GM12878 (cell line): ENCODE data around the gene IFRD2. TPM values are rescaled to one million over a fixed set of nuclear protein-coding genes. Genes with fewer than 3 reads are reported as not detected.

Experiments used
- ATAC-seq: fragments of 200-7000 bp; cut with Tn5 transposase; 3 replicates; pipeline ENCODE4 v1.9.1; 2020; ENCODE audit warnings: mild to moderate bottlenecking, moderate library complexity
- BruUV-seq: library from RNA; stranded (reverse); fragments of 400-500 nt; replicated peaks from 2 replicates; lab custom pipeline; 2021; lab: Mats Ljungman, UMichigan
- CTCF ChIA-PET: fragments of 300-600 bp; sonication (Branson Sonifier 250); formaldehyde crosslinking; extraction: SDS; loops from one replicate; lab custom pipeline; 2021; ENCODE audit warnings: inconsistent platforms; lab: Yijun Ruan, JAX
- POLR2A ChIA-PET: fragments of 350-600 bp; formaldehyde crosslinking; extraction: SDS; loops from one replicate; lab custom pipeline; 2021; ENCODE audit warnings: inconsistent platforms; lab: Charles Lee
- RAD21 ChIA-PET: fragments of 300-600 bp; sonication (Branson Sonifier 250); formaldehyde crosslinking; loops from one replicate; lab custom pipeline; 2023; ENCODE audit warnings: antibody characterized with exemption; ENCODE audit not compliant: unreplicated experiment; lab: Charles Lee
- SMC1A ChIA-PET: fragments of 300-600 bp; sonication (Branson Sonifier 250); formaldehyde crosslinking; loops from one replicate; lab custom pipeline; 2023; ENCODE audit not compliant: unreplicated experiment, uncharacterized antibody; lab: Charles Lee
- DNase-seq: peaks from one replicate; pipeline ENCODE4 v3.0.0-alpha.2; 2011; ENCODE audit warnings: low read depth, low spot score
- FAIRE-seq: peaks from 3 replicates; lab custom pipeline; 2011; peaks lifted over from hg19 to GRCh38; lab: Jason Lieb, UNC
- H2AFZ ChIP-seq: 2 replicates; pipeline ENCODE4 v1.6.0; 2011; ENCODE audit warnings: low read depth, low read length, control low read depth; ENCODE audit not compliant: control insufficient read depth
- H3K27ac ChIP-seq: 2 replicates; pipeline ENCODE4 v1.5.1; 2011; ENCODE audit warnings: control low read depth; ENCODE audit not compliant: control insufficient read depth, insufficient read depth
- H3K27me3 ChIP-seq, 2 experiments: replicated peaks in 1 of 2; 2 replicates each; pipeline versions ENCODE4 v1.6.0 to v1.6.1; 2011; ENCODE audit warnings: low read length in 1 of 2; ENCODE audit not compliant: control insufficient read depth in 2 of 2, insufficient read depth in 2 of 2
- H3K36me3 ChIP-seq, 2 experiments: 2 replicates each; pipeline ENCODE4 v1.5.1; 2011; ENCODE audit warnings: low read length in 1 of 2; ENCODE audit not compliant: control insufficient read depth in 2 of 2, insufficient read depth in 2 of 2
- H3K4me1 ChIP-seq: 2 replicates; pipeline ENCODE4 v1.6.1; 2011; ENCODE audit warnings: mild to moderate bottlenecking, low read length, moderate library complexity, mixed read lengths; ENCODE audit not compliant: control insufficient read depth, insufficient read depth
- H3K4me2 ChIP-seq: 2 replicates; pipeline ENCODE4 v1.6.0; 2011; ENCODE audit warnings: control low read depth; ENCODE audit not compliant: control insufficient read depth, insufficient read depth
- H3K4me3 ChIP-seq: fragments of 200-600 bp; sonication (generic); 2 replicates; pipeline ENCODE4 v1.5.1; 2016
- H3K79me2 ChIP-seq: 2 replicates; pipeline ENCODE4 v1.6.0; 2011; ENCODE audit warnings: low read length; ENCODE audit not compliant: control insufficient read depth, insufficient read depth
- H3K9ac ChIP-seq: 2 replicates; pipeline ENCODE4 v1.8.0; 2011; ENCODE audit warnings: low read length, control low read depth, mixed read lengths; ENCODE audit not compliant: control insufficient read depth, insufficient read depth
- H3K9me3 ChIP-seq: replicated peaks from 3 replicates; pipeline ENCODE4 v1.5.1; 2011; ENCODE audit warnings: mild to moderate bottlenecking, low read length; ENCODE audit not compliant: control insufficient read depth, insufficient read depth
- H4K20me1 ChIP-seq: 2 replicates; pipeline ENCODE4 v1.6.0; 2011; ENCODE audit not compliant: control insufficient read depth, insufficient read depth
- ATF7 ChIP-seq: fragments of 450-650 bp; IDR thresholded peaks from 2 replicates; pipeline ENCODE4 v1.6.1; 2016; ENCODE audit warnings: low read depth, mild to moderate bottlenecking
- BCL11A ChIP-seq: IDR thresholded peaks from 2 replicates; pipeline ENCODE4 v1.6.1; 2011; ENCODE audit warnings: low read depth, low read length
- CHD1 ChIP-seq: IDR thresholded peaks from 2 replicates; pipeline ENCODE4 v1.6.1; 2012; ENCODE audit warnings: low read depth, low read length, improper control_type of control experiment
- HDGF ChIP-seq: fragments of 450-650 bp; IDR thresholded peaks from 2 replicates; pipeline ENCODE4 v1.6.1; 2016; ENCODE audit warnings: antibody characterized with exemption
- MEF2A ChIP-seq: IDR thresholded peaks from 2 replicates; pipeline ENCODE4 v1.6.1; 2011; ENCODE audit warnings: low read depth, mild to moderate bottlenecking, low read length, moderate library complexity; ENCODE audit not compliant: insufficient read depth
- POLR2A ChIP-seq: IDR thresholded peaks from 2 replicates; pipeline ENCODE4 v1.6.1; 2011; ENCODE audit warnings: low read depth, mild to moderate bottlenecking, low read length
- TARDBP ChIP-seq: IDR thresholded peaks from 2 replicates; pipeline ENCODE4 v1.6.1; 2016; ENCODE audit warnings: borderline replicate concordance
- WGBS: methylation state at CpG from one replicate; pipeline ENCODE4 v1.1.6; 2016; ENCODE audit warnings: low lambda C conversion rate; ENCODE audit not compliant: insufficient replicate concordance, insufficient coverage; ENCODE audit errors: missing lambda C conversion rate; 5-methylcytosine and 5-hydroxymethylcytosine counted together
- in situ Hi-C: fragments of 300-500 bp; cut with MboI; formaldehyde crosslinking; loops from 9 replicates; pipeline ENCODE4 v1.14.3; 2018; ENCODE audit warnings: mixed read lengths
- intact Hi-C: fragments of 100-400 bp; cut with micrococcal nuclease; formaldehyde crosslinking; loops from one replicate; pipeline ENCODE4 v1.14.2; 2022; ENCODE audit not compliant: unreplicated experiment
- polyA plus RNA-seq, 11 experiments: library from polyadenylated mRNA; depleted of rRNA in 4 of 11; unstranded in 6 of 11; stranded (reverse) in 5 of 11; fragments of >200 nt; fragmentation: Nextera tagmentation in 4 of 11; fragmentation: Illumina TruSeq in 1 of 11; extraction: Ambion mirVana in 4 of 11; extraction: Trizol in 1 of 11; gene quantifications; 1 replicate in 1 of 11; 2 replicates in 10 of 11; pipeline versions ENCODE4 v1.2.1 to v1.2.3, GENCODE V29; 2011 to 2016; ENCODE audit warnings: inconsistent platforms in 2 of 11, missing spikeins in 2 of 11, low read depth in 1 of 11
- total RNA-seq, 4 experiments: library from RNA; depleted of rRNA in 3 of 4; stranded (reverse); fragments of >200 nt in 3 of 4; fragmentation: Illumina TruSeq in 1 of 4; extraction: Trizol in 1 of 4; gene quantifications; 2 replicates each; pipeline versions ENCODE4 v1.2.1 to v1.2.3, GENCODE V29; 2013 to 2021

The IFRD2 gene
- total and polyA plus RNA-seq, 10 of the 15 experiments (the other 5 are each of a cell fraction or from before 2014, with no cell fraction given), result 19.1 to 153 (median 80.3) TPM

DNA sequence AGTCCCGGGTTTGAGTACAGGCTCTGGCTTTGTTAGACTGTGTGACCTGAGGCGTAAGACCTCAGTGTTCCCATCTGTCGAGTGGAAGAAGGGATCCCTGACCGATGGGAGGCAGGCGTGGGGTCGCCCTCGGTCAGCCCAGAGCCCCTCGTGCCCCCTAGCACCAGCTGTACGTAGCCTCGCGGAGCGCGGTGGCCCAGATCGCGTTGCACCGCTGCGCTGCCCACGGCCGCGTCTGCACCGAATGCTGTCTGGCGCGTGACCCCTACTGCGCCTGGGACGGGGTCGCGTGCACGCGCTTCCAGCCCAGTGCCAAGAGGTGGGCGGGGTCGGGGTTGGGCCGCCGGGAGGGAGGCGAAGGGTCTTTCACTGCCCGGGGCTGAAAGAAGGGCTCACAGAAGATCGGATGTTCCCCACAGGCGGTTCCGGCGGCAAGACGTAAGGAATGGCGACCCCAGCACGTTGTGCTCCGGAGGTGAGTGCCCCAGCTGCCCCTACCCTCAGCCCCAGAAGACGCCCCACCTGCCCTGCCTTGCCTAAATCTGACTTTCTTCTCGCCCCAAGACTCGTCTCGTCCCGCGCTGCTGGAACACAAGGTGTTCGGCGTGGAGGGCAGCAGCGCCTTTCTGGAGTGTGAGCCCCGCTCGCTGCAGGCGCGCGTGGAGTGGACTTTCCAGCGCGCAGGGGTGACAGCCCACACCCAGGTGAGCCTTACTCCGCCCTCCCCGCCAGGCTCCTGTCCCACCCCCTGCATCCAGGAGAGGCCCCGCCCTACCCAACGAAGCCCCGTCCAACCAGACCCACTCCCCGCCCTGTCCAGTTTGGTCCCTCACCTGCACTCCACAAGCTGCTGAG is 16.9 kb downstream of the IFRD2 start:
- H2AFZ ChIP-seq, result no peak overlapping the region
- H3K27ac ChIP-seq, result no peak overlapping the region
- DNase-seq (no peak), FAIRE-seq (no peak), ATAC-seq (no peak)
- ChIA-PET RAD21 (interaction anchor here (0.6 kb wide), 3 partner anchors 46 to 336 kb away, joined by 3 to 6 read pairs (median 3); no protein-coding TSS in a partner anchor), SMC1A (interaction anchor here (0.8 kb wide), 1 partner anchor 15 kb away, joined by 3 read pairs; no protein-coding TSS in a partner anchor), POLR2A (no interaction called here)
- 10% methylated on average over 60 of the region's 65 CpGs for WGBS
- H3K79me2 ChIP-seq, result no peaks in the 10 kb centered on the region
- H3K4me2 ChIP-seq, result no peak overlapping the region
- no TSS peak for BruUV-seq
- H3K4me3 ChIP-seq, result no peak overlapping the region
- intact Hi-C loops, result no loop called here
- H3K27me3 ChIP-seq, result peaks cover 7 to 8% of the 10 kb centered on the region in 2 experiments; a peak in 3 of 4 replicates
- H3K4me1 ChIP-seq, result peaks cover 6% of the 10 kb centered on the region
- H3K36me3 ChIP-seq, result no peaks in the 10 kb centered on the region
- H4K20me1 ChIP-seq, result no peaks in the 10 kb centered on the region
- no peak for TF ChIP-seq TARDBP
- TF ChIP-seq BCL11A, result no peak
- TF ChIP-seq CHD1, result no peak
- no peak for TF ChIP-seq ATF7
- TF ChIP-seq POLR2A, result no peak
- no peak for TF ChIP-seq MEF2A
- TF ChIP-seq HDGF, result no peak
- TF ChIP-seq, all 136 proteins: peak for 0
- in situ Hi-C loops, result no loop called here
- Histone ChIP-seq H3K9ac (no peak overlapping the region), H3K9me3 (no peaks in the 10 kb centered on the region)
- CTCF ChIA-PET, result interaction anchor here (1.0 to 1.4 kb wide), 6 partner anchors 13 to 50 kb away, joined by 3 to 5 read pairs (median 4); partner anchors contain the start of gene GNAI2
